Peyer's patch (tissue), 4 donors: ENCODE results near the gene NLRC3.

Experiments
- POLR2A ChIP-seq, 2 donors: fragments of 450-650 bp; IDR thresholded peaks; one replicate each; pipeline ENCODE4 v1.5.1; 2017; ENCODE audit warnings: antibody characterized with exemption in 2 of 2, mild to moderate bottlenecking in 2 of 2, moderate library complexity in 2 of 2
- TF ChIP-seq, protein P1 (sequence below), 6 experiments: fragments of 450-650 bp in 4 of 6; fragments of 200-600 bp in 2 of 6; sonication (generic) in 1 of 6; IDR thresholded peaks; one replicate each; pipeline ENCODE4 v1.5.1; 2017 to 2019; ENCODE audit warnings: antibody characterized with exemption in 6 of 6, mild to moderate bottlenecking in 3 of 6, moderate library complexity in 1 of 6

DNA sequence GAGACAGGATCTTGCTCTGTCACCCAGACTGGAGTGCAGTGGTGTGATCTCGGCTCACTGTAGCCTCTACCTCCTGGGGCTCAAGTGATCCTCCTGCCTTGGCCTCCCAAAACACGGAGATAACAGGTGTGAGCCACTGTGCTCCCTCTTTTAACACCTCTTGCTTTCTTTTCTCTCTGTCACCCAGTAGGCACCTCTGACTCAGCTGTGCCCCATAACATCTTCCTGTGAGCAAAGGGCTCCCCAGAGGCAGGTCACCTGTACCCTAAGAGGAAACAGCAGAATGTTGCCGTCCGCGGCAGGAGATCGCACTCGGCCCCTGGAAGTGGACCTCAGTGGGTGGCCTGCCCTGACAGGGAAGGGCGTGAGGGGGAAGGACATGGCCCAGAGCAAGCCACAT, 918 bp upstream of the NLRC3 start:
- TF ChIP-seq POLR2A (IDR thresholded peaks at IDR 0.05): no peak
- TF ChIP-seq, protein P1, sequence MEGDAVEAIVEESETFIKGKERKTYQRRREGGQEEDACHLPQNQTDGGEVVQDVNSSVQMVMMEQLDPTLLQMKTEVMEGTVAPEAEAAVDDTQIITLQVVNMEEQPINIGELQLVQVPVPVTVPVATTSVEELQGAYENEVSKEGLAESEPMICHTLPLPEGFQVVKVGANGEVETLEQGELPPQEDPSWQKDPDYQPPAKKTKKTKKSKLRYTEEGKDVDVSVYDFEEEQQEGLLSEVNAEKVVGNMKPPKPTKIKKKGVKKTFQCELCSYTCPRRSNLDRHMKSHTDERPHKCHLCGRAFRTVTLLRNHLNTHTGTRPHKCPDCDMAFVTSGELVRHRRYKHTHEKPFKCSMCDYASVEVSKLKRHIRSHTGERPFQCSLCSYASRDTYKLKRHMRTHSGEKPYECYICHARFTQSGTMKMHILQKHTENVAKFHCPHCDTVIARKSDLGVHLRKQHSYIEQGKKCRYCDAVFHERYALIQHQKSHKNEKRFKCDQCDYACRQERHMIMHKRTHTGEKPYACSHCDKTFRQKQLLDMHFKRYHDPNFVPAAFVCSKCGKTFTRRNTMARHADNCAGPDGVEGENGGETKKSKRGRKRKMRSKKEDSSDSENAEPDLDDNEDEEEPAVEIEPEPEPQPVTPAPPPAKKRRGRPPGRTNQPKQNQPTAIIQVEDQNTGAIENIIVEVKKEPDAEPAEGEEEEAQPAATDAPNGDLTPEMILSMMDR (IDR thresholded peaks at IDR 0.05): no peak
